K562 (cell line): ENCODE results near the gene MYO1A. TPM values are rescaled to one million over a fixed set of nuclear protein-coding genes. Genes with fewer than 3 reads are reported as not detected.

Source experiments
- ATAC-seq: fragments of 200-7000 bp; cut with Tn5 transposase; 3 replicates; pipeline ENCODE4 v1.9.1; 2020; ENCODE audit warnings: moderate library complexity
- BruUV-seq: library from RNA; stranded (reverse); fragments of 400-500 nt; replicated peaks from 2 replicates; lab custom pipeline; 2021; lab: Mats Ljungman, UMichigan
- CTCF ChIA-PET: fragments of 300-600 bp; formaldehyde crosslinking; extraction: SDS; loops from one replicate; lab custom pipeline; 2021; ENCODE audit warnings: low intra/inter-chr PET ratio; lab: Yijun Ruan, JAX
- POLR2A ChIA-PET: fragments of 300-600, 350-650 bp; sonication (Branson Sonifier 250); formaldehyde crosslinking; extraction: SDS; loops from one replicate; lab custom pipeline; 2021; ENCODE audit warnings: antibody characterized with exemption, inconsistent platforms; lab: Yijun Ruan, JAX
- DNase-seq, 4 experiments: peaks; one replicate each; pipeline versions ENCODE4 v3.0.0 to v3.0.0-alpha.2; 2011 to 2018; ENCODE audit warnings: low spot score in 3 of 4, mixed read lengths in 3 of 4; ENCODE audit errors: extremely low read depth in 1 of 4
- FAIRE-seq: peaks from 2 replicates; lab custom pipeline; 2011; peaks lifted over from hg19 to GRCh38; lab: Jason Lieb, UNC
- H2AFZ ChIP-seq: 2 replicates; pipeline ENCODE4 v1.6.0; 2011; ENCODE audit warnings: low read depth, low read length, control low read depth, inconsistent platforms
- H3K27ac ChIP-seq: fragments of 200-600 bp; 3 replicates; pipeline ENCODE4 v1.8.0; 2011; ENCODE audit warnings: low read depth, mild to moderate bottlenecking, control low read depth, inconsistent platforms, low read length, moderate library complexity, mixed read lengths; ENCODE audit errors: extremely low read depth
- H3K27me3 ChIP-seq, 2 experiments: fragments of 300-600 bp in 1 of 2; 2 replicates in 1 of 2; 3 replicates in 1 of 2; pipeline versions ENCODE4 v1.6.0 to v1.8.0; 2011; ENCODE audit warnings: inconsistent platforms in 2 of 2, low read length in 2 of 2, mild to moderate bottlenecking in 1 of 2, mixed read lengths in 1 of 2, moderate library complexity in 1 of 2; ENCODE audit not compliant: control insufficient read depth in 2 of 2, insufficient read depth in 2 of 2
- H3K36me3 ChIP-seq: fragments of 300-600 bp; 3 replicates; pipeline ENCODE4 v1.8.0; 2011; ENCODE audit warnings: mild to moderate bottlenecking, low read length, inconsistent platforms; ENCODE audit not compliant: control insufficient read depth, insufficient read depth
- H3K4me1 ChIP-seq, 2 experiments: fragments of 200-600 bp in 1 of 2; replicated peaks in 1 of 2; 2 replicates in 1 of 2; 3 replicates in 1 of 2; pipeline versions ENCODE4 v1.5.1 to v1.8.0; 2011; ENCODE audit warnings: inconsistent platforms in 2 of 2, low read length in 2 of 2, mild to moderate bottlenecking in 1 of 2, mixed read lengths in 1 of 2, moderate library complexity in 1 of 2; ENCODE audit not compliant: control insufficient read depth in 2 of 2, insufficient read depth in 2 of 2
- H3K4me2 ChIP-seq: 2 replicates; pipeline ENCODE4 v1.6.1; 2011; ENCODE audit warnings: low read length, control low read depth, inconsistent platforms, mixed read lengths; ENCODE audit not compliant: insufficient read depth
- H3K4me3 ChIP-seq: fragments of 200-600 bp; sonication (generic), shearing (Covaris generic); 2 replicates; pipeline ENCODE4 v1.5.1; 2016; ENCODE audit warnings: control low read depth, inconsistent platforms
- H3K79me2 ChIP-seq: fragments of 200-600 bp; 3 replicates; pipeline ENCODE4 v1.8.0; 2011; ENCODE audit warnings: low read length, inconsistent platforms; ENCODE audit not compliant: control insufficient read depth, insufficient read depth
- H3K9ac ChIP-seq, 2 experiments: 2 replicates each; pipeline versions ENCODE4 v1.6.0 to v1.6.1; 2011; ENCODE audit warnings: low read depth in 2 of 2, low read length in 2 of 2, control low read depth in 1 of 2, inconsistent platforms in 1 of 2, mild to moderate bottlenecking in 1 of 2, mixed read lengths in 1 of 2; ENCODE audit not compliant: insufficient read depth in 1 of 2
- H3K9me1 ChIP-seq: one replicate; pipeline ENCODE4 v1.6.0; 2011; ENCODE audit warnings: inconsistent platforms, mild to moderate bottlenecking, low read length, moderate library complexity; ENCODE audit not compliant: control insufficient read depth, insufficient read depth
- H3K9me3 ChIP-seq: replicated peaks from 2 replicates; pipeline ENCODE4 v1.5.1; 2011; ENCODE audit warnings: low read depth, low read length, inconsistent platforms; ENCODE audit not compliant: control insufficient read depth, insufficient read depth
- H4K20me1 ChIP-seq: replicated peaks from 2 replicates; pipeline ENCODE4 v1.6.1; 2011; ENCODE audit warnings: low read length, inconsistent platforms, mixed read lengths; ENCODE audit not compliant: control insufficient read depth, insufficient read depth
- ARHGAP35 ChIP-seq: fragments of 450-650 bp; IDR thresholded peaks from 2 replicates; pipeline ENCODE4 v1.6.1; 2018; ENCODE audit not compliant: partially characterized antibody
- BCL6 ChIP-seq: fragments of 250-450 bp; sonication (Bioruptor Pico); IDR thresholded peaks from 2 replicates; pipeline ENCODE4 v1.4.0; 2020
- CBFA2T3 ChIP-seq: fragments of 450-650 bp; IDR thresholded peaks from 2 replicates; pipeline ENCODE4 v1.6.1; 2017
- COPS2 ChIP-seq: fragments of 450-650 bp; conservative IDR thresholded peaks from 2 replicates; pipeline ENCODE4 v1.6.1; 2016; ENCODE audit warnings: mild to moderate bottlenecking, moderate library complexity
- EP300 ChIP-seq: IDR thresholded peaks from 2 replicates; pipeline ENCODE4 v1.6.1; 2012; ENCODE audit warnings: low read length, improper control_type of control experiment
- FUS ChIP-seq: fragments of 200-400 bp; formaldehyde crosslinking; optimal IDR thresholded peaks from 2 replicates; pipeline ENCODE3; 2017; ENCODE audit warnings: low read depth, low read length
- HDAC2 ChIP-seq: fragments of 450-650 bp; IDR thresholded peaks from 2 replicates; pipeline ENCODE4 v1.6.1; 2016; ENCODE audit warnings: mild to moderate bottlenecking
- HOXB6 ChIP-seq: fragments of 250-450 bp; sonication (Bioruptor Pico); IDR thresholded peaks from 2 replicates; pipeline ENCODE4 v1.5.1; 2022; ENCODE audit warnings: mild to moderate bottlenecking, borderline replicate concordance
- KDM4B ChIP-seq, 2 experiments: fragments of 450-650 bp in 1 of 2; sonication (generic) in 1 of 2; IDR thresholded peaks; 2 replicates each; pipeline ENCODE4 v1.6.1; 2016 to 2017; ENCODE audit warnings: borderline replicate concordance in 2 of 2, antibody characterized with exemption in 1 of 2, low read depth in 1 of 2, mild to moderate bottlenecking in 1 of 2
- MEF2A ChIP-seq: IDR thresholded peaks from 2 replicates; pipeline ENCODE4 v1.6.1; 2011; ENCODE audit warnings: low read depth, mild to moderate bottlenecking, low read length, moderate library complexity; ENCODE audit not compliant: control insufficient read depth
- RBFOX2 ChIP-seq: fragments of 200-400 bp; formaldehyde crosslinking; IDR thresholded peaks from 2 replicates; pipeline ENCODE4 v1.6.1; 2017; ENCODE audit warnings: low read depth, mild to moderate bottlenecking, low read length, moderate library complexity
- SMAD1 ChIP-seq: fragments of 150-350 bp; IDR thresholded peaks from 2 replicates; pipeline ENCODE4 v1.6.1; 2014; ENCODE audit warnings: low read length, low read depth; ENCODE audit not compliant: partially characterized antibody
- SP2 ChIP-seq: IDR thresholded peaks from 2 replicates; pipeline ENCODE4 v1.6.1; 2011; ENCODE audit warnings: mild to moderate bottlenecking, low read depth, low read length, moderate library complexity; ENCODE audit not compliant: poor library complexity, severe bottlenecking; ENCODE audit errors: extremely low read depth
- ZBTB9 ChIP-seq: fragments of 450-650 bp; formaldehyde crosslinking; IDR thresholded peaks from 2 replicates; pipeline ENCODE4 v1.4.0; 2020; ENCODE audit warnings: mild to moderate bottlenecking, moderate library complexity
- ZFP91 ChIP-seq: sonication (generic); formaldehyde crosslinking; IDR thresholded peaks from 2 replicates; pipeline ENCODE4 v1.8.0; 2022; ENCODE audit warnings: mild to moderate bottlenecking, missing genetic modification reagents
- ZNF41 ChIP-seq: fragments of 250-450 bp; sonication (Bioruptor Pico); conservative IDR thresholded peaks from 2 replicates; pipeline ENCODE4 v1.4.0; 2020; ENCODE audit warnings: mild to moderate bottlenecking
- ZNF696 ChIP-seq: fragments of 250-450 bp; sonication (Bioruptor Pico); conservative IDR thresholded peaks from 2 replicates; pipeline ENCODE4 v1.4.0; 2020; ENCODE audit warnings: mild to moderate bottlenecking, moderate library complexity
- WGBS: fragments of 100-300 bp; shearing (Covaris generic); methylation state at CpG from one replicate; pipeline ENCODE4 v1.1.6; 2016; ENCODE audit warnings: low coverage, mixed read lengths; ENCODE audit not compliant: insufficient coverage; ENCODE audit errors: missing lambda C conversion rate; 5-methylcytosine and 5-hydroxymethylcytosine counted together
- in situ Hi-C: fragments of 300-500 bp; cut with MboI; formaldehyde crosslinking; loops from 4 replicates; pipeline ENCODE4 v1.15.0; 2018; ENCODE audit warnings: inconsistent platforms, mixed read lengths
- intact Hi-C: fragments of 100-400 bp; cut with micrococcal nuclease; formaldehyde crosslinking; loops from 2 replicates; pipeline ENCODE4 v1.14.2; 2022
- polyA plus RNA-seq, 8 experiments: library from polyadenylated mRNA; depleted of rRNA in 4 of 8; stranded (reverse) in 5 of 8; unstranded in 3 of 8; fragments of >200 nt; fragmentation: Nextera tagmentation in 2 of 8; fragmentation: Illumina TruSeq in 1 of 8; extraction: Ambion mirVana in 2 of 8; extraction: Trizol in 1 of 8; gene quantifications; 2 replicates each; pipeline versions ENCODE4 v1.2.1 to v1.2.3, GENCODE V29; 2011 to 2014; ENCODE audit warnings: inconsistent platforms in 1 of 8, missing spikeins in 1 of 8
- total RNA-seq, 7 experiments: library from RNA; depleted of rRNA in 6 of 7; stranded (reverse); fragments of >200 nt in 6 of 7; fragmentation: Illumina TruSeq in 2 of 7; extraction: Trizol in 2 of 7; gene quantifications; 2 replicates each; pipeline versions ENCODE4 v1.2.1 to v1.2.3, GENCODE V29; 2011 to 2021; ENCODE audit warnings: low replicate concordance in 1 of 7
- TF ChIP-seq, protein P1 (sequence below): sonication (generic); formaldehyde crosslinking; IDR thresholded peaks from 2 replicates; pipeline ENCODE4 v1.8.0; 2023; ENCODE audit warnings: mild to moderate bottlenecking, missing genetic modification reagents

MYO1A gene
- total and polyA plus RNA-seq, 9 of the 15 experiments (the other 6 are each of a cell fraction or from before 2014, with no cell fraction given), result 0.03 to 0.29 (median 0.14) TPM; not detected in 2

GRCh38 chr12:57088354-57089270 is 38.7 kb upstream of the MYO1A start, which contains the start of gene NAB2:
Gene NAB2 (plus strand): TSS chr12:57089114. CDS start chr12:57089272, 158 bp downstream.
- H3K9me1 ChIP-seq, result no peaks in the 10 kb centered on the region
- H2AFZ ChIP-seq, result peak within 1 kb of the TSS; percentile 74
- H3K79me2 ChIP-seq, result peaks cover 40% of the 10 kb centered on the region
- WGBS, result under 1% methylated on average over 35 of the region's 91 CpGs
- H4K20me1 ChIP-seq, result peaks cover 5% of the 10 kb centered on the region
- FAIRE-seq, result peak; percentile 62
- peak within 1 kb of the TSS; percentile 93 for H3K4me2 ChIP-seq
- CTCF ChIA-PET, result interaction anchor here (1.3 kb wide), 2 partner anchors 20 to 24 kb away, joined by 3 read pairs; no protein-coding TSS in a partner anchor
- H3K9me3 ChIP-seq, result no peaks in the 10 kb centered on the region
- POLR2A ChIA-PET, result interaction anchor here (0.5 to 6.0 kb wide), 6 partner anchors 8 to 451 kb away, joined by 3 to 44 read pairs (median 4); partner anchors contain the start of gene NEMP1
- no peaks in the 10 kb centered on the region for H3K27me3 ChIP-seq
- intact Hi-C loops, result loop anchor here (1.0 to 10.0 kb wide), 2 partner anchors 23 to 454 kb away; partner anchors contain the start of genes BAZ2A and STAT6
- peaks cover 30% of the 10 kb centered on the region for H3K36me3 ChIP-seq
- H3K4me1 ChIP-seq, result peaks cover 33 to 65% of the 10 kb centered on the region in 2 experiments
- DNase-seq, result peak; percentile 85 to 97 (median 90)
- peak within 1 kb of the TSS; percentile 93 for H3K27ac ChIP-seq
- in situ Hi-C loops, result no loop called here
- H3K9ac ChIP-seq, result peak within 1 kb of the TSS; percentile 93 to 98
- no TSS peak for BruUV-seq
- peak; percentile 69 for ATAC-seq
- peak within 1 kb of the TSS; percentile 75 for H3K4me3 ChIP-seq
- TF ChIP-seq ZBTB9 (CRISPR knock-in tag) (no peak; the same call in 1 of the 2 replicates), RBFOX2 (peak; percentile 85), HDAC2 (peak; percentile 59; the same call in 1 of the 2 replicates), MEF2A (no peak), SP2 (no peak), ZNF41 (CRISPR knock-in tag) (no peak), EP300 (peak; percentile 47; the same call in 1 of the 2 replicates), FUS (no peak), ZNF696 (CRISPR knock-in tag) (no peak), COPS2 (no peak), SMAD1 (no peak), ARHGAP35 (no peak), KDM4B (IDR thresholded peaks at IDR 0.05; ENCODE audit: borderline replicate concordance in 2 of 2, low read depth in 1 of 2) (no peak), HOXB6 (no peak), ZFP91 (CRISPR knock-in tag) (no peak), BCL6 (CRISPR knock-in tag) (no peak), CBFA2T3 (no peak; the same call in 1 of the 2 replicates)
- TF ChIP-seq, protein P1, sequence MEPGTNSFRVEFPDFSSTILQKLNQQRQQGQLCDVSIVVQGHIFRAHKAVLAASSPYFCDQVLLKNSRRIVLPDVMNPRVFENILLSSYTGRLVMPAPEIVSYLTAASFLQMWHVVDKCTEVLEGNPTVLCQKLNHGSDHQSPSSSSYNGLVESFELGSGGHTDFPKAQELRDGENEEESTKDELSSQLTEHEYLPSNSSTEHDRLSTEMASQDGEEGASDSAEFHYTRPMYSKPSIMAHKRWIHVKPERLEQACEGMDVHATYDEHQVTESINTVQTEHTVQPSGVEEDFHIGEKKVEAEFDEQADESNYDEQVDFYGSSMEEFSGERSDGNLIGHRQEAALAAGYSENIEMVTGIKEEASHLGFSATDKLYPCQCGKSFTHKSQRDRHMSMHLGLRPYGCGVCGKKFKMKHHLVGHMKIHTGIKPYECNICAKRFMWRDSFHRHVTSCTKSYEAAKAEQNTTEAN, result no peak
